Erythroblast (primary cell): ENCODE results near the gene HEATR5B.

ENCODE experiments used
- GATA1 ChIP-seq: IDR thresholded peaks from 2 replicates; pipeline ENCODE4 v1.6.1; 2011; ENCODE audit warnings: low read depth, mild to moderate bottlenecking, control low read depth, low read length, moderate library complexity
- POLR2A ChIP-seq: IDR thresholded peaks from 2 replicates; pipeline ENCODE4 v1.6.1; 2011; ENCODE audit warnings: mild to moderate bottlenecking, low read length

DNA sequence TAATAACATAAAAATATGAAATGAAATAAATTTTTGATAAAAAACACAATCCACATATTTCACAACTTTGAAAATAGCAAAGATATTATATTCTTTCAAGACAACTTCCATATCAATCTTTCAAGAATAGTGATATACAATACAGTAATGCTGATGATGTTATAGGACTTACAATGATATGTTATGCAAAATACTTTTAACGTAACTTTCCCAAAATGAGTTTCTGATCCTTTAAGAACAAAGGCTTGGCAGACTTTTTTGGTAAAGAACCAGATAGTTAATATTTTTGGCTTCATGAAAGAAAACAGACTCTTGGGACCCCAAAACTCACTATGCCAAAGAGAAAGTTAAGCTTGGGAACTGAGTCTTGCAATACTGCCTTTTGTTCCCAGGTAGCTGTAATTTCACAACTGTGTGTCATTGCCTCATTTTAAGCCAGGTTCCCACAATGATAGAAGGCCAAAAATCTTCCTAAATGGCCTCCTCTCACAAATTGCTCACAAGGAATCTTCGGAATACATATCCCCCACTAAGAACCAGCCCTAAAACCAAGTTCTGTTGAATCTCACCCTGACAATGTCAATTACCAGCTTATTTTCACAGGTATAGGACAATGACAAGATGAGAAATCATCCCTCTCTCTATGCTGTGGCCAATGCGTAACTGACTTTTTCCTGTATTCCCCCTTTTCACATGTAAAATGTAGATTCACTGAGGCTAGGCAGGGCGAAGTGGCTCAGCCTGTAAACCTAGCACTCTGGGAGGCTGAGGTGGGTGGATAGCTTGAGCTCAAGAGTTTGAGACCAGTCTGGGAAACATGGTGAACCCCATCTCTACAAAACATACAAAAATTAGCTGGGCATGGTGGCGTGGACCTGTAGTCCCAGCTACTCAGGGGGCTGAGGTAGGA lies 63.0 kb downstream of the HEATR5B start:
- TF ChIP-seq POLR2A (no peak), GATA1 (no peak)
